Vagina (tissue), 2 donors: ENCODE data around the gene C5orf15. TPM values are rescaled to one million over a fixed set of nuclear protein-coding genes. Genes with fewer than 3 reads are reported as not detected.

Experiments used
- DNase-seq, 2 donors: peaks; one replicate each; pipeline ENCODE4 v3.0.0-alpha.2; 2017; ENCODE audit errors: extremely low spot score in 2 of 2
- H3K27ac ChIP-seq: fragments of 200-600 bp; sonication (generic); one replicate; pipeline ENCODE4 v1.5.1; 2019
- H3K27me3 ChIP-seq: fragments of 200-600 bp; sonication (generic); one replicate; pipeline ENCODE4 v1.5.1; 2019
- H3K36me3 ChIP-seq, 2 donors: fragments of 200-600 bp; sonication (generic); one replicate each; pipeline ENCODE4 v1.5.1; 2017 to 2019
- H3K4me1 ChIP-seq: fragments of 200-600 bp; sonication (generic); one replicate; pipeline ENCODE4 v1.5.1; 2019
- H3K4me3 ChIP-seq, 2 donors: fragments of 200-600 bp; sonication (generic); 1 replicate in 1 of 2; 2 replicates in 1 of 2; pipeline ENCODE4 v1.5.1; 2016 to 2019
- H3K9me3 ChIP-seq: fragments of 200-600 bp; sonication (generic); one replicate; pipeline ENCODE4 v1.5.1; 2019
- POLR2A ChIP-seq, 2 donors: fragments of 450-650 bp; IDR thresholded peaks; one replicate each; pipeline ENCODE4 v1.6.1; 2017; ENCODE audit warnings: antibody characterized with exemption in 2 of 2, mild to moderate bottlenecking in 2 of 2, moderate library complexity in 2 of 2
- POLR2AphosphoS5 ChIP-seq, 2 donors: sonication (generic); formaldehyde crosslinking; IDR thresholded peaks; one replicate each; pipeline ENCODE4 v1.9.0; 2017; ENCODE audit warnings: antibody characterized with exemption in 2 of 2, mild to moderate bottlenecking in 2 of 2, low read depth in 1 of 2; ENCODE audit not compliant: insufficient read depth in 1 of 2
- intact Hi-C: fragments of 100-400 bp; cut with DNase I; formaldehyde crosslinking; loops from one replicate; pipeline ENCODE4 v1.15.1; 2023
- total RNA-seq: library from RNA; depleted of rRNA; stranded (reverse); fragments of >200 nt; gene quantifications from one replicate; pipeline ENCODE4 v1.2.3, GENCODE V29; 2016
- TF ChIP-seq, protein P1 (sequence below), 3 experiments: fragments of 450-650 bp in 2 of 3; fragments of 200-600 bp in 1 of 3; sonication (generic) in 1 of 3; IDR thresholded peaks; one replicate each; pipeline ENCODE4 v1.5.1; 2017 to 2019; ENCODE audit warnings: antibody characterized with exemption in 3 of 3, mild to moderate bottlenecking in 2 of 3, moderate library complexity in 2 of 3

C5orf15 gene
- total RNA-seq, 1 donor from 2014 or later = 35.8 TPM

DNA sequence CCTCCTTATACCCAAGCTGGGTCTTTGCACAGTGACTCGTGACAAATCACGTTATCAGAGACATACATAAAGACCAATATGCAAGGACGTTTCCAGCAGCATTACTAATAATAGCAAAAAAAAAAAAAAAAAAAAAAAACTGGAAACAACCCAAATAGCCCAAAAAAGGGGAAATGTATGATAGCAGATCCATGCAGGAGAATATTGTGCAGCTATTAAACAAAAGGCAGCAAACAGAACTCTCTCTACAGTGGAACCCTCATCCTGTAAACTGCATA, 37.7 kb downstream of the C5orf15 start:
- no peaks in the 10 kb centered on the region for H3K27me3 ChIP-seq
- TF ChIP-seq, protein P1, sequence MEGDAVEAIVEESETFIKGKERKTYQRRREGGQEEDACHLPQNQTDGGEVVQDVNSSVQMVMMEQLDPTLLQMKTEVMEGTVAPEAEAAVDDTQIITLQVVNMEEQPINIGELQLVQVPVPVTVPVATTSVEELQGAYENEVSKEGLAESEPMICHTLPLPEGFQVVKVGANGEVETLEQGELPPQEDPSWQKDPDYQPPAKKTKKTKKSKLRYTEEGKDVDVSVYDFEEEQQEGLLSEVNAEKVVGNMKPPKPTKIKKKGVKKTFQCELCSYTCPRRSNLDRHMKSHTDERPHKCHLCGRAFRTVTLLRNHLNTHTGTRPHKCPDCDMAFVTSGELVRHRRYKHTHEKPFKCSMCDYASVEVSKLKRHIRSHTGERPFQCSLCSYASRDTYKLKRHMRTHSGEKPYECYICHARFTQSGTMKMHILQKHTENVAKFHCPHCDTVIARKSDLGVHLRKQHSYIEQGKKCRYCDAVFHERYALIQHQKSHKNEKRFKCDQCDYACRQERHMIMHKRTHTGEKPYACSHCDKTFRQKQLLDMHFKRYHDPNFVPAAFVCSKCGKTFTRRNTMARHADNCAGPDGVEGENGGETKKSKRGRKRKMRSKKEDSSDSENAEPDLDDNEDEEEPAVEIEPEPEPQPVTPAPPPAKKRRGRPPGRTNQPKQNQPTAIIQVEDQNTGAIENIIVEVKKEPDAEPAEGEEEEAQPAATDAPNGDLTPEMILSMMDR (IDR thresholded peaks at IDR 0.05) = no peak
- TF ChIP-seq POLR2AphosphoS5 (IDR thresholded peaks at IDR 0.05; ENCODE audit: insufficient read depth in 1 of 2, low read depth in 1 of 2) (no peak), POLR2A (IDR thresholded peaks at IDR 0.05) (no peak)
- no peak overlapping the region for H3K4me3 ChIP-seq
- DNase-seq = no peak
- no peaks in the 10 kb centered on the region for H3K9me3 ChIP-seq
- no peak overlapping the region for H3K27ac ChIP-seq
- no peaks in the 10 kb centered on the region for H3K4me1 ChIP-seq
- intact Hi-C loops = no loop called here
- no peaks in the 10 kb centered on the region for H3K36me3 ChIP-seq

DNA sequence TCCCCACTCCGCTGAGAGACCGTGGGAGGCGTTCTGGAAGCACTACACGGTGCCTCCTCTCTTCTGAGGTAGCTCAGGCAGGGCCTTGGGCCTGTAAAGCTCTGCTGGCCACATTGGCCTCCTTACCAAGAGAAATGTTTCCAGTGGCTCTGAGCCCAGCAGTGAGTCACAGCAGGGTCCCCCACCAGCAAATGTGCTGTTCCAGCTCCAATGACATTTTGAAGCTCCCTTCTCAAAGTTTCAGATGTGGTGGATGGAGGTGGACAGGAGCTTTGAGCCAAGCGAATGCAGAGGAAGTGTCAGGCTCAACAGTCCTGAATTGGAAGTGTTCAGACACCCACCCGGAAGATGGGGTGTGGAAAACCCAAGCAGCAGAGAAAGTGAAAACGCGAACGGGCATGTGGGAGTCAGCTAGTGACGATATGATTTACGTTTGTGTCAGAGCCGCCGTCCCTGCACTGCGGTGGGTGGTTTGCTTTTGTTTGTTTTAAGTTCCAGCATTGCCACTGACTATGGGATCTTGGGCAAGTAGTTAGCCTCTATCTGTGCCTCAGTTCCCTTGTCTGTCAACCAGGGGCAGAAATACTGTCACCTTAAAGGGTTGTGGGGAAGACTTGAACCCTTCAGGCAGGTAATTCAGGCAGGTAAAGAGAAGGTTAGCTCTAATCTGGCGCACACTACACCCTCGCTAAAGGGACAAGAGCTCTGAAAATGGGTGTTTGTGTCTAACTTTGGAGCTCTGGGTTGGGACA, 38.2 kb downstream of the C5orf15 start:
- intact Hi-C loops = no loop called here
- H3K4me3 ChIP-seq = no peak overlapping the region

DNA sequence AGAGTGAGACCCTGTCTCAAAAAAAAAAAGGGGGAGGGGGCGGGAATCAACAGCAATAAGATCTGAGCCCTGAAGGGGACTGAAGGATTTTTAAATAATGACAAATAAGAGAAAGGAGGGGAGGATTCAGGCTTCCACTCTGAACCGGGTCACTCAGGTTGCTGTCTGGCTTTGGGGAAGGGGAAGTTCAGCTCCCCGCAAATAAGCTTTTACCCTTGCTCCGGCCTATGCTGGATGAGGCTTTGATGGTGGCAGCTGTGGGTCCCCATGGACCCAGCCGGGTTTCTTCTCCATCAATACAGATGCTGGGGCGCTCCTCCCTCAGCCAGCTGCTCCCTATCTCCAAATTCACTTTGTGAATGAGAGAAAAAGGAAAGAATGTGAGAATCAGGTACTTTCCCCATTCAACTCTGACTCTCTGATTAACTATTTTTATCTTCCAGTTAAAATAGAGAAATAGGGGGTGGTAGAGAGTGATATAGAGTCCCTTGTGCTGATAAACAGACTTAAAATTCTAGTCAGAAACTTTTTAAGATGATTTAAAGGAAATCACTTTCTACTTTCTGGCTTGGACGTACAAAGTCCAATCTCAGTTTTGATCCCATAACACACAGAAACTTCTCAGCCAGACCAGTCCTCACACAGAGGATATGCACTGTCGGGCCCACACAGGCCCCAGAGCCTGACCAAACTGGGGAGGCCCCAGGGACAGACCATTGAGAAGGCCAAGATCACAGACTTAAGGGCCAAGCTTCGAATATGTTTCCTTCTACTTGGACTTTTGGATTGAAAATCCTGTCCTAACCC, 39.6 kb downstream of the C5orf15 start:
- Histone ChIP-seq H3K27me3 (no peaks in the 10 kb centered on the region), H3K36me3 (no peaks in the 10 kb centered on the region), H3K9me3 (no peaks in the 10 kb centered on the region), H3K4me1 (no peaks in the 10 kb centered on the region), H3K4me3 (no peak overlapping the region), H3K27ac (no peak overlapping the region)
- intact Hi-C loops = no loop called here
- TF ChIP-seq POLR2A (IDR thresholded peaks at IDR 0.05) (no peak), POLR2AphosphoS5 (IDR thresholded peaks at IDR 0.05; ENCODE audit: insufficient read depth in 1 of 2, low read depth in 1 of 2) (no peak)
- DNase-seq = no peak

More for the DNA sequence above, 38.2 kb downstream of the C5orf15 start:
- Histone ChIP-seq H3K27me3 (no peaks in the 10 kb centered on the region), H3K36me3 (no peaks in the 10 kb centered on the region), H3K27ac (no peak overlapping the region), H3K4me1 (no peaks in the 10 kb centered on the region), H3K9me3 (no peaks in the 10 kb centered on the region)
- DNase-seq = no peak
- TF ChIP-seq POLR2A (IDR thresholded peaks at IDR 0.05) (no peak), POLR2AphosphoS5 (IDR thresholded peaks at IDR 0.05; ENCODE audit: insufficient read depth in 1 of 2, low read depth in 1 of 2) (no peak)
- TF ChIP-seq, protein P1 (IDR thresholded peaks at IDR 0.05) = no peak

DNA sequence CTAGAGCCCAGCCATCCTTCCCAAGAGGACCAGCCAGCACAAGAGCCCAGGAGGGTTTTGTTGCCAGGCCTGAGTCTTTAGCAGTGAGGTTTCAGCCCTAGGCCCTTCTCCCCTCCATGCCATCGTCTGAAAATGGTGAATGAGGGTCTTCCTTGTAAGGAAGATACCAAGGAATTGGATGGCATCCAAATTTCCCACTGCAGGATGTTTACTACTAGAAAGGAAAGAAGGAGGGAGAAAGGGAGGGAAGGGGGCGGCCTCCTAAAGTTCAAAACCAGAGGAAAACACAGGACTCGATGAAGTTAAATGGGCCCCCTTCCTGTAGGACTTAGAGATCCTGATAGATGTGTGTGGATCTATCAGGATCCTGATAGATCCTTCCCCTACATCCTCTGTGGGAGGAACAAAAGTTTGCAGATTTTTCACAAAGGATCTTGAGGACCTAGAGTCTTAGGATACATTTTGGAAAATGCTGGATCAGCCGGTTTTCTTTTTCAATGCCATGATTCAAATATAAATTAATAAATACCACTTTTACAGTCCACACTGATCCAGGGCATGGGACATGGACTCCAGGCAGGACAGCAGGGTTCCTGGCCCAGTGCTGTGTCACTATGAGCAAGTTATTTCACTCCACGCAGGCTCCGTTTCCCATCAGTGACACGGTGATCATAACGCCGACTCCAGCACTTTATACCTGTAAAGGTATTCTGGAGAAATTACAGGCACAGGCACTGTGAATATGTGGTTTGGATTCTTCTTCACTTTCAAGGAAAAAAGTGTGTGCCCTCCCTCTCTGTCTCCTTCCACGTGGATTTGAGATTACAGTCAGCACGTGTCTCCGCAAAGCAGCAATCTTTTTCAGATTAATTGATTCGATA, 40.9 kb downstream of the C5orf15 start:
- intact Hi-C loops = no loop called here
- TF ChIP-seq, protein P1 (IDR thresholded peaks at IDR 0.05) = no peak
- TF ChIP-seq POLR2AphosphoS5 (IDR thresholded peaks at IDR 0.05; ENCODE audit: insufficient read depth in 1 of 2, low read depth in 1 of 2) (no peak), POLR2A (IDR thresholded peaks at IDR 0.05) (no peak)
- Histone ChIP-seq H3K9me3 (no peaks in the 10 kb centered on the region), H3K27ac (no peak overlapping the region), H3K4me3 (no peak overlapping the region), H3K36me3 (no peaks in the 10 kb centered on the region), H3K4me1 (no peaks in the 10 kb centered on the region), H3K27me3 (no peaks in the 10 kb centered on the region)
- DNase-seq = no peak
